G401 (cell line): Measurements from ENCODE around the gene MVB12A. TPM values are rescaled to one million over a fixed set of nuclear protein-coding genes. Genes with fewer than 3 reads are reported as not detected.
A peak's percentile ranks its signal among the peaks of the same experiment; 100 is the strongest.

ENCODE experiments used
- DNase-seq: peaks from one replicate; pipeline ENCODE4 v3.0.0-alpha.2; 2015; ENCODE audit warnings: low spot score
- in situ Hi-C: cut with HindIII; loops from 2 replicates; pipeline ENCODE4 v1.10.0; 2016; ENCODE audit warnings: low sequenced_read_pairs, mixed read lengths
- total RNA-seq: library from RNA; depleted of rRNA; stranded (reverse); fragments of >200 nt; shearing (Covaris generic); gene quantifications from 2 replicates; pipeline ENCODE4 v1.2.3, GENCODE V29; 2014; rRNA removed

MVB12A gene
- total RNA-seq, result 76.7 and 112 TPM in 2 replicates

DNA sequence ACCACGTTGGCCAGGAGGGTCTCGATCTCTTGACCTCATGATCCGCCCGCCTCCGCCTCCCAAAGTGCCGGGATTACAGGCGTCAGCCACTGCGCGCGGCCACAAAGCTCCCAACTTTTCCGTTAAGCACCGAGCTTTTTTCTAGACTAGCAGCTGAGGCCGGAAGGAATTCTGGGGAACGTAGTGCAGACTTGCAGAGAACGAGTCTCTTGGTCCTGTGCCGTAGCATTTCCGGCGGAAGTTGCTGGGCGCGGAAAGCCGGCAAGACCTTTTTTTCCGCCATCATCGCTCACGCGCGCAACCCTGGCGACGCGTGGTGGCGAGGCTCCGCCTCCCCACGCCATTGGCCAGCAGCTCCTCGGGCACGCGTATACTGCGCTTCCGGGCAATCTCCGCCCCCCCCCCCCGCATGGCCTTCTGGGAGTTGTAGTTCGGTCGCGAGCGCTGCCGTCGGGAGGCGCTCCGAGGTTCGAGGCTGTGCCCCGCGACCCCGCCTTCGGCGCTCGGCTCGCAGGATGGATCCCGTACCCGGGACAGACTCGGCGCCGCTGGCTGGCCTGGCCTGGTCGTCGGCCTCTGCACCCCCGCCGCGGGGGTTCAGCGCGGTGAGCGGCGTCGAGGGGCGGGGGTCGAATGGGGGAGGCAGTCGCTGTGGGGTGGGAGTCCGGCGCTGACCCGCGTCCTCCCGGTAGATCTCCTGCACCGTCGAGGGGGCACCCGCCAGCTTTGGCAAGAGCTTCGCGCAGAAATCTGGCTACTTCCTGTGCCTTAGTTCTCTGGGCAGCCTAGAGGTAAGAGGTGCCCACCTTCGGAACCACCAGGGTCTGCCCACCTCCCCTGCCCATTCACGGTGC, at the start of gene MVB12A:
Gene MVB12A, plus strand, starts transcription at position 427 of the 854 bp plus-strand sequence. Its CDS starts 89 bp downstream, at position 516.
- peak; percentile 99 for DNase-seq
- in situ Hi-C loops, result no loop called here

DNA sequence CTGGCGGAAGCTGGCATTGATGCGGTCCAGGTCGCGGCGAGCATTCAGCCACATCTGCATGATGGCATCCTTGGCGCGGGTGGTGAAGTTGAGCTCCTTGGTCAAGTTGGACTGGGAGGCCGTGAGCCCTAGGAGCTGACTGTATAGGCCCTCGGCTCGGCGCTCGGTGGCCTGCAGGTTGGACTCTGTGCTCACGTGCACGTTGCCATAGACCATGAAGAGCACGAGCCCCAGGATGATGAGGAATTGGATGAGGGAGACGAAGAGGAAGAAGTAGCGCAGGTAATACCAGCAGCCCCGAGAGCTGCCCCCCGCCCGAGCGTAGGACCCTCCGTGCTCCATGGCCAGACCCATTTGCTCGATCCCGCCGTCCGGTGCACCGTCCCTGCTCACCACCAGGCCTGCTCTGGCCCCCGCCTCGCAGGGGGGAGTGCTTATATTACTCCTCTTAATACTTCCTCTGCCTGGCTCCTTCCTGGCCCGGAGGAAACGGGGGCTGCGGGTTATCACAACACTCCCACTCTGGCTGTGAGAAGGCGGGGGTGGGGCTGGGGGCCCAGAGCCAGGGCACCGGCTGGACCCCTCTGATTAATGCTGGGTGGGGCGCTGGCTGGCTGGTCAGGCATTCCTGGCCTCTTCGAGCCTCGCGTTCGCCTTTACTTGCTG, 42.8 kb upstream of the MVB12A start, which contains the start of gene PLVAP:
Gene PLVAP, minus strand, starts transcription at position 408 of the 666 bp plus-strand sequence. Its CDS starts 54 bp downstream, at position 354.
- no peak for DNase-seq
- in situ Hi-C loops, result no loop called here

DNA sequence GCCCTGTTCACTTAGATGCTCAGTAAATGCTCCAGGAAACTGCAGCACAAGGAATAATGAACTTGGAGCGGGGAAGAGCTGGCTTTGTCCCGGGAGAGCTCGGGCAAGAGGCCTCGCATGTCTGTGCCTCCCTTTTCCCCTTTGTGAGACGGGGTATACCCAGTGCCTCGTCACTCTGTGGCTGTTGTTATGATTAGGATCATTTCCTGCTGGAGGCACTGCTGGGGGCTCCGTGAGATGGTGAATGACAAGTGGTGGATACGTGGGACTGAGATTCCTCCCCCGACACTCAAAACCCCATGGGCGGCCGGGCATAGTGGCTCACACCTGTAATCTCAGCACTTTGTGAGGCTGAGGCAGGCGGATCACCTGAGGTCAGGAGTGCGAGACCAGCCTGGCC, 41.6 kb upstream of the MVB12A start:
- DNase-seq, result no peak
- in situ Hi-C loops, result no loop called here

DNA sequence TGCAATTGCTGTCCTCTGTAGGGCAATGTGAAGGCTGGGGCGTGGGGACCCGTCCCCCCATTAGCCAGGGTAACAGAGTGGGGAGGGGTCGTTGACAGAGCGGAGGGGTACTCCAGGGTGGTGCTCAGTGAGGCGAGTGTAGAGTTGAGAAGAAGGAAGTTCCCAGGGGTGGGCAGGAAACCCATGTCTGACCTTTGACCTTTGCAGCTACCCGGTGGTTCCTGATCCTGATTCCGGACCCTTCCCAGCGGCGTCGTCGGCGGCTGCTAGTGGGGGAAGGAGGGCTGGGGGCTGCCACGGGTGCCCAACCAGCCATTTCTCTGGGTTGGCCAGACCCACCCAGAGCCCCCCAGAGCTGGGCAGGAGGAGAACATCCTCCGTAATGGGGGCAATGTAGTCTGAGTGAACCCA, 40.6 kb upstream of the MVB12A start:
- in situ Hi-C loops, result no loop called here
- no peak for DNase-seq

DNA sequence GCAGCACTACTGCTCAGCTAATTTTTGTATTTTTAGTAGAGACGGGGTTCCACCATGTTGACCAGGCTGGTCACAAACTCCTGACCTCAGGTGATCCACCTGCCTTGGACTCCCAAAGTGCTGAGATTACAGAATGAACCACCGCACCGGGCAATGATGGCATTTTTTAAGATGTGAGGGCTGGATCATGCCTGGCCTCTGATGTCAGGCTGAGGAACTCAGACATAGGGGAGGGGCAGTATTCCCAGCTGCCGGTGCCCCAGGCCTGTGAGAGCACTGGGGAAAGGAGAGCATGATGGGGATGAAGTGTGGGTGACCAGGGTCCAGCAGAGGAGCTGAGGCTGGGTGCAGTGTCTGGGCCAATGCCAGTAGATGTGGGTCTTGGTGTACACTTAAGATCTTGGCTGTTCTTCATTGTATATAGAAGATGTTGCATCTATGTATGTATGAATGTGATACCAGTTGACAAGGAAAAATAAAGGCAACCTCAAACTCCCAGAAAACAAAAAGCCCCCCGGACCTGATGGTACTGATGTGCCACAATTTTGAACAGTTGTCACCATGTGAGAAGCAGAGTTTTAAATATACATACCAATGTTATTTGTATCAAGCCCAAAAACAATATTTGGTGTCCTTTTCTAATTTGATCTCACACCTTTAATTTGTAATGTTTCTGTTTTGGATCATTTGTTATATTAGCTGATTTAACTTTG, 39.3 kb upstream of the MVB12A start:
- in situ Hi-C loops, result no loop called here
- no peak for DNase-seq

DNA sequence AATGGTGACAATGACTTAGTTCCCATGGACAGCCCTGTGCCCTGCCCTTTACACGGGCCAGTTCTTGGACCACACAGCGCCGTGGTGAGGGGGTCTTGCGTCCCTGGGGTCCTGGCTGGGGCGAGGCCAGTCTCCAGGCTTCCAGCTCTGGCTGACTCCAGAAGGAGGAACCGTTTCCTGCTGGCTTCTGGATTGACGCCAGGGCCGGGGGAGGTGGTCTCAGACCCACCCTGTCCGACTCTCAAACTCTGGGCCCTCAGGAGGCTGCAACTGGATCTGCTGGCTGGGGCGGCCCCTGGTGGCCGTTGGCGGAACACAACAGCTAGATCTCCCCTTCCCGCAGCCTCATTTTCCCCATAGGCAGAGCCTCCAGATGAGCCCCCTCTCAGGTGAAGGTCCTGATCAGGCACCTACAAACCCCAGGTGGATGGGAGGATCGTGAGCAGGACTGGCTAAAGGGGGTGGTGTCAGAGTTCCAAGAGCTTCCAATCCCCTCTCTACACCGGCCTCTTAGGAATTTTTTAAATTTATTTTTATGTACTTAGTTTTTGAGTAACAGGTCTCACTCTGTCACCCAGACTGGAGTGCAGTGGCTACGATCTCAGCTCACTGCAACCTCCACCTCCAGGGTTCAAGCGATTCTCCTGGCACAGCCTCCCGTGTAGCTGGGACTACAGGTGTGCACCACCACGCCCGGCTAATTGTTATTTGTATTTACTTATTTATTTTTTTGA, 33.8 kb upstream of the MVB12A start:
- in situ Hi-C loops, result no loop called here
- DNase-seq, result peak; percentile 26

DNA sequence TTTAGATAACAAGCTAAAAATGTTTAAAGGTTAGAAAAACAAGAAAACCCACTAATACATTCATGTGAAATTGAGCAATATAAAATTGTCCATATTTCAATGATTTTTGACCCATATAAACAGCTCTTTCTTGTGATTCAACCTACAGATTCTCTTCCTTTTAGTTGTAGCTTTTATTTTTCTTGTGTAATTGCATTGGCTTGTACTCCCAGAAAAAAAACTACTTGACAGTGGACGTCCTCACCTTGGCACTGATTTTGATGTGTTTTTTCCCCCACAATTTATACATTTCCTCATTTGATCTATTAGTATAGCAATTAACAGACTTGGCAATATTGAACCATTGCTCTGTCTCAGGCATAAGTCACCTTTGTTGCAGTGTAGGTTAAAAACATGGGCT, 30.6 kb upstream of the MVB12A start:
- in situ Hi-C loops, result no loop called here

DNA sequence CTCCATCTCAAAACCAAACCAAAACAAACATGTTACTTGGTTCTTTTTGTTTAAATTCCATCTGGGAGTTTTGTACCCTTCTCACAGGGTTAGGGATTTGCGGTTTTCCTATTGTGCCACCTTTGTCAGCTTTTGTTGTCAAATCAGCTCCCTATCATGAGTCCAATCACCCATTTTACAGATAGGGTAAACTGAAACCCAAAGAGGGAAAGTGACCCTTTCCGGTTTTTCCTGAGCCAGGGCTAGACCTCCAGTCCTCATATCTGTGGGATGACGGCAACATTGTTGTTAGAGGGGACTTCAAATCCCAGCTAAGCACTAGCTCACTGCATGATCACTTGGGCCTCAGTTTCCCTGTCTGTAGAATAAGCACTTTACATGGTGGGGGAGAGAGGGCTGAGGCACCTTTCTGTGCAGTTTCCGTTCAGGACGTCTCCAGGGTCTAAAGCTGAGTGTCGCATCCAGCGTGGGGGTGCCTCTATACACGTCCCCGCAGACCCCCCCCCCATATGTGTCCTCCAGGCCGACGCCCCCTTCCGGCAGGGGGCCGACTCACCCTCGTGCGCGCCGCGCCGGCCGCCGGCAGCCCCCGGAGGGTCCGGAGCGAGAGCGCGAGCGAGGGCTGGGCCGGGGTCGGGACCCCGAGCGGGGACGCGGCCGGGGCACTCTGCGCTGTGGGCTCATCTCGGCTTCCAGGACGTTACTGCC, 29.7 kb upstream of the MVB12A start:
- in situ Hi-C loops, result no loop called here

More for the DNA sequence above, 30.6 kb upstream of the MVB12A start:
- no peak for DNase-seq

DNA sequence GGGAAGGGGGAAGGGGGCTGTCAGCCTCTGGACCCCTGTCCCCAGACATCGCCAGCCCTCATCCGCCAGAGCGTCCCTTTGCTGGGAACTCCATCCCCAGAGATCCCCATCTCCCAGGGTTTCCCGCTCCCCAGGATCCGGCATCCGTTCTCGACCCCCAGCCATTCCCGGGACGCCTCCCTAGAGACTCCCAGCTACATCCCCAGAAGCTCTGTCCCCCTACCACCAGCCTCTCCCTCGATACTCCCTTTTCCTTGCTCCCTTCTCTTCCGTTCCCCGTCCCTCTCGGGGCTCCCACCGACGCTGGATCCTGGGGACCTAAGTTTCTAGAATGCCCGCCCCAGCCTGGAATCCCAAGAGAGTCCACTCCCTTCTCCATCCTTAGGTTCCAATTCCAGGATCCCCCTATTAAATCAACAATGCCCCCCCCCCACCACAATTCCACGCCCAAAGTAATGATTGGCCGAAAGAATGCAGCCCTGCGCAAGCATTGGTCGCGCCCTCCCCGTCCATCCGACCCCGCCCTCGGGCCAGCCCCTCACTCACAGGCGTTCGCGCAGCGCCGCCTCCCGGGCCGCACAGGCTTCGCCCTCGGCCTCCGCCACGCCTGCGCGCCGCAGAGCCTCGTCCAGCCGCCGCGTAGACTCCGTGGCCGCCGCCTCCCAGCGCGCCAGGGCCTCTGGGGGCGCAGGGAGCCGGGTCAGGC, 29.0 kb upstream of the MVB12A start:
- DNase-seq, result peak; percentile 61
- in situ Hi-C loops, result no loop called here

More for the DNA sequence above, 29.7 kb upstream of the MVB12A start:
- DNase-seq, result no peak

DNA sequence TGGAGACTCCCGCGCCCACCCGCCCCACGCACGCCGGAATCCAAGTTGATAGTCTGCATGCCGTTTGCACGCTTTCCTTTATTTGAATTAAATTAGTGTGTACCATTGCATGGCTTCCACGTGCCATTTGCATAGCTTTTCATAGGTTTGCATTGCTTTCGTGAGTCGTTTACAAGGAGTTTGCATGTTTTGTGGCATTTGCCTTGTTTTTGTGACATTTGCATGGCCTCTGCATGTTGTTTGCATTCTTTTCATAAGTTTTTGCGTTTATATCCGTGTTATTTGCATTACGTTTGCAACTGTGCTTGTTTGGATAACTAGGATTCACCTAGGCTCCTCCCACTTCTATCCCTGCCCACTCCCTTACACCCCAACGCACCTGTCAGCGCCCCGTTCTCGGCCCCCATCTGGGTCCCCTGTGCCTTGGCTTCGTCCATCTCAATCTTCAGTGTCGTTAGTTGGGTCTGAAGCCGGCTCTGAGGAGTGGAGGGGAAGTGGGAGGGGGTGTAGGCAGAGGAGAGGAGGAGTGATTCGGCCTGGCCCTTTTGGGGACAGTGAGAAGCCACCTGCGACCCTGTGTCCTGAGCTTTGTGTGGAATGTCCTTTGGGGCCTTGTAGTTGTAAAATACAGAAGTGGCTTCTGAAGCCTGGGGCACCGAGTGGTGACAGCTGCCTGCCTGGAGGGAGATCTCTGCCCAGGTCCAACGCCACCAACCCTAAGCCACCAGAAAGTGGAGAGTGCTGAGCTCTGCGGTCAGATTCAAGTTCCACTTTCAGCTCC, 28.3 kb upstream of the MVB12A start:
- in situ Hi-C loops, result no loop called here
- peak; percentile 18 for DNase-seq

DNA sequence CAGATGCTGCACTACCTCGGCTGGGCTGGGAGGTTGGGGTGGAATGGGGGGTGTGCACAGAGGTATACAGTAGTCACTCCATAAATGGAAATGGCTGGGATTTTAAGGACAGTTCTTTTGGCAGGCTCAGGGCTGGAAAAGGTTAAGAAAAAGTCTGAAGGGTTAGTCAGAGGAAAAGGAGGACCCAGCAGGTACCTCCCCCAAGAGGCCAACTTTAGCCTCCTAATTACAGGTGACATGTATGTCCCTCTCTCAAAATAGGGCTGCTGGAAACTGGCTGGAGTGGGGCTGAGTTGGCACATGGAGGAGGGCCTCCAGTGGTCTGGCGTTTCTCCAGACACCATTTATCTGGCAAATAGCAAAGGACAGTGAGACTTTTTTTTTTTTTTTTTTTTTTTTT, 26.8 kb upstream of the MVB12A start:
- peak; percentile 16 for DNase-seq
- in situ Hi-C loops, result no loop called here

DNA sequence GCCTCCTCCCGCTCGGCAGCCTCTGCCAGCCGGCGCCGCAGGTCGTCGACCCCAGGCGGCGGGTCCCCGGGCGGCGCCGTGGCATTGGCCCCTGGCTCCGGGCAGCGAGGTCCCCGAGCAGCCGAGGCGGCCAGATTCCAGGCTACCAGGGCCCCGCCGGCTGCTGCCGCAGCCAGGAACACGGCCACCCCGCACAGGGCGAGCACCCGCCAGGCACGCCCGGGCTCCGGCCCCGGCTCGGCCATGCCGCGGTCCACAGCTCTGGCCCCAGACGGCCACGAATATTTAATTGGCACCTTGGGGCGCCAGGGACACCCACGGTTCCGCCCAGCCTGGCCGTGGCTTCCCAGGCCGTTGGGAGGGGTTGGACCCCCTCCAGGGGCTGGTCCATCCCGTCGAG, 25.9 kb upstream of the MVB12A start, which contains the start of gene CCDC194:
Gene CCDC194, minus strand, starts transcription at position 283 of the 400 bp plus-strand sequence. Its CDS starts 38 bp downstream, at position 245.
- in situ Hi-C loops, result no loop called here
- DNase-seq, result no peak

DNA sequence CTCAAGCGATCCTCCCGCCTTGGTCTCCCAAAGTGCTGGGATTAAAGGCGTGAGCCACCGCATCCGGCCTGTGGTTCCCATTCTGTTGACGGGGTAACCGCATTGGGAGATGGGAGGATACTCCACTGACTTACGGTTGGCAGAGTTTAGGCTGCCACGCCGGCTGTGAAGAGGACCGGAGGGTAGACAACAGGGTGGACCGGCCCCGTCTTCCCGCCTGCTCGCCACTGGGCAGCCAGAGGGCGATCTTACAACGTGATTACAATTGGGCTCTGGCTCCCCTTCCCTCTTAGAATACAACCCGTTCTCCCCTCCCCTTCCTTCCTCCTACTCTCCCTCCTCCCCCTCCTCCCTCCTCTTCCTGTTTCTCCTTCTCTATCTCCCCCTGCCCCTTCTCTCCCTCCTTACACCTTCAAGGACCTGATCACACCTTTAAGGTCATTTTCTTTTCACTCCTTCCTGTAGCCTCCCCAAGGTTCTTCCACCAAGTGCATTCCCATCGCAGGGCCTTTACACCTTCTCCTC, 24.9 kb upstream of the MVB12A start:
- peak; percentile 53 for DNase-seq
- in situ Hi-C loops, result no loop called here

DNA sequence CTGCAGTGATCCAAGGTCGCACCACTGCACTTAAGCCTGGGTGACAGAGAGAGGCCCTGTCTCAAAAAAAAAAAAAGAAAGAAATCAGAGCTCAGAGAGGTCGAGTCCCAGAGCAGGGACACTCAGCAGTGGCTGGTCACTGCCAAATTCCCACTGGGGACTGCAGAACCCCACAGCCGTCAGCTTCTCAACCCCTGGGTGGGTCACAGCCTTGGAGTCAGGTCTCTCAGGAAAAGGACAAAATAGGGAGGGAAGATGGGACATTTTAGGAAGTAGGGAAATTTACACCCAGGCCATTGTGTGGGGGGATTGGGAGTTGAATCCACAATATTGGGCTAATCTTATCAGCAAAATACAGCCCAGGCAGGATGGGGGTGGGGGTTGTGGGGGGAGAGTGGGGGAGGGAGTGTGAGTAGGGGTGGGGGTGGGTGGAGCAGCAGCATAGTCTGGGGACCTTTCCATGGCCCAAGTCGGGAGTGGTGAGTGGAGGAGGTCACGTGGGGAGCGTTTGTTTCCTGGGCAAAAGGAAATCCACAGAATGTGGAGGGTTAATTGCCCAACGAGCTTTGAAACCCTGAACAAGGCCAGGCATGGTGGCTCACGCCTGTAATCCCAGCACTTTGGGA, 20.8 kb upstream of the MVB12A start:
- in situ Hi-C loops, result no loop called here
- no peak for DNase-seq

DNA sequence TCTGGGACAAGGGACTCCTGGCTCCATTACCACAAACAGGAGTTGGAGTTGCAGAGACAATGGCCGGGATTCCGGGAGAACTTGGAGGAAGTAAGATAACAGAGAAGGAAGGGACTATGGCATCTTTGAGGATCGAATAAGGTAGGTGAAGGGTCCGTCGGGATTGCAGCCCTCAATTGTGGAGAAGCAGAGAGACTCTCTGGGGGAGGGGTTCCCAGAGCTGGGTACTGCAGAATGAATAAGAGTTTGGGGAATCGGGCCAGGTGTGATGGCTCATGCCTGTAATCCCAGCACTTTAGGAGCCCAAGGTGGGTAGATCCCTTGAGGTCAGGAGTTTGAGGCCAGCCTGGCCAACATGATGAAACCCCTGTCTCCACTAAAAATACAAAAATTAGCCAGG, 18.2 kb upstream of the MVB12A start:
- in situ Hi-C loops, result no loop called here
- DNase-seq, result no peak
